GM18507 (cell line): ENCODE data around the gene IFT74.

Source experiments
- DNase-seq: peaks from one replicate; pipeline ENCODE4 v3.0.0; 2011; ENCODE audit warnings: low read depth; ENCODE audit not compliant: insufficient read length; ENCODE audit errors: extremely low spot score
- FAIRE-seq: peaks from 2 replicates; lab custom pipeline; 2011; peaks lifted over from hg19 to GRCh38; lab: Jason Lieb, UNC

Gene IFT74

GRCh38 chr9:26971721-26972120 lies 15.5 kb downstream of the IFT74 start:
- no peak for FAIRE-seq

GRCh38 chr9:26973989-26974388 lies 17.8 kb downstream of the IFT74 start:
- FAIRE-seq (no peak), DNase-seq (no peak)

More at GRCh38 chr9:26971721-26972120, 15.5 kb downstream of the IFT74 start:
- no peak for DNase-seq

GRCh38 chr9:26974927-26975326 lies 18.7 kb downstream of the IFT74 start:
- no peak for DNase-seq
- no peak for FAIRE-seq

GRCh38 chr9:26975728-26976707 lies 19.8 kb downstream of the IFT74 start:
- DNase-seq (no peak), FAIRE-seq (no peak)

- FAIRE-seq (peak; percentile 5), DNase-seq (no peak)
Measured at GRCh38 chr9:26983340-26983739, 27.1 kb downstream of the IFT74 start.

GRCh38 chr9:26995810-26996209 lies 39.6 kb downstream of the IFT74 start:
- FAIRE-seq = no peak

GRCh38 chr9:27003426-27004077 lies 47.3 kb downstream of the IFT74 start:
- FAIRE-seq = peak; percentile 31
- DNase-seq = no peak

More at GRCh38 chr9:26995810-26996209, 39.6 kb downstream of the IFT74 start:
- DNase-seq = no peak

- no peak for FAIRE-seq
- DNase-seq = no peak
Measured at GRCh38 chr9:27005491-27005890, 49.3 kb downstream of the IFT74 start, which contains the start of gene LRRC19. TSS of gene LRRC19 (minus strand) at chr9:27005672. CDS start at chr9:26999694, 5,978 bp downstream.

- no peak for DNase-seq
- no peak for FAIRE-seq
Measured at GRCh38 chr9:27019589-27019988, 63.4 kb downstream of the IFT74 start.

GRCh38 chr9:27022920-27023319 lies 66.7 kb downstream of the IFT74 start:
- DNase-seq (no peak), FAIRE-seq (no peak)

- FAIRE-seq = no peak
- DNase-seq = no peak
Measured at GRCh38 chr9:27029186-27029585, 73.0 kb downstream of the IFT74 start.

- FAIRE-seq (peak; percentile 87), DNase-seq (peak; percentile 14)
Measured at GRCh38 chr9:27033815-27034403, 77.7 kb downstream of the IFT74 start.

- no peak for DNase-seq
- FAIRE-seq = no peak
Measured at GRCh38 chr9:27037499-27037898, 81.3 kb downstream of the IFT74 start.

GRCh38 chr9:27041746-27042145 lies 85.5 kb downstream of the IFT74 start:
- FAIRE-seq (no peak), DNase-seq (no peak)

GRCh38 chr9:27042476-27042875 lies 86.3 kb downstream of the IFT74 start:
- FAIRE-seq (no peak), DNase-seq (no peak)

GRCh38 chr9:27043176-27043575 lies 87.0 kb downstream of the IFT74 start:
- DNase-seq (no peak), FAIRE-seq (no peak)

GRCh38 chr9:27047136-27047535 lies 90.9 kb downstream of the IFT74 start:
- DNase-seq (no peak), FAIRE-seq (no peak)

- peak; percentile 12 for FAIRE-seq
Measured at GRCh38 chr9:27053369-27054022, 97.3 kb downstream of the IFT74 start.

GRCh38 chr9:27054125-27054524 lies 97.9 kb downstream of the IFT74 start:
- DNase-seq = no peak
- FAIRE-seq = no peak

More at GRCh38 chr9:27053369-27054022, 97.3 kb downstream of the IFT74 start:
- no peak for DNase-seq

- no peak for FAIRE-seq
- DNase-seq = no peak
Measured at GRCh38 chr9:27054841-27055240, 98.6 kb downstream of the IFT74 start.
